ENCODE data around the gene FOXN3. TPM values are rescaled to one million over a fixed set of nuclear protein-coding genes. Genes with fewer than 3 reads are reported as not detected.

The FOXN3 gene
- total RNA-seq, 4 donors from 2014 or later = 129 to 213 (median 163) TPM

DNA sequence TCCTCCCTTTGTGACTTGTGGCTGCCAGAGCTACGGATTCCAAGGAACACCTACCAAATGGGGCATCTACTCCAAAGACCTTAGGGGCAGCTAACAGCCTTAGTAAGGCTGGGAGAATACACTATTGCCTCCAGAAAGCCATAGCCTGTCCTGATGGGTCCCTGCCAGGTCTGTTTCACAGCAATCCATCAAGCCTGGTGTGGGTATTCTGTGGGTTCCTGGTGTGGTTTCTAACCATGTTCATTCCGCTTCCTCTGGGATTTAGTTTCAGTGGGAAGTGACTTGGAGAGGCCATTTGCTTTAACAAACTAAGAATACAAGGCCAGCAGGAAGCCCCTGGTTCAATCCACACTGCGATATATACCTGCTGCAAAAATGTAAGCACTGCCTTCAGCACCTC lies 220.5 kb downstream of the FOXN3 start:
- Histone ChIP-seq H3K9me3 (no peaks in the 10 kb centered on the region), H3K4me1 (no peaks in the 10 kb centered on the region), H3K4me3 (no peak overlapping the region), H3K27ac (no peak overlapping the region), H3K27me3 (no peaks in the 10 kb centered on the region), H3K36me3 (no peaks in the 10 kb centered on the region)
- no peak for DNase-seq
- TF ChIP-seq POLR2A (IDR thresholded peaks at IDR 0.05) = no peak
- TF ChIP-seq, protein P1, sequence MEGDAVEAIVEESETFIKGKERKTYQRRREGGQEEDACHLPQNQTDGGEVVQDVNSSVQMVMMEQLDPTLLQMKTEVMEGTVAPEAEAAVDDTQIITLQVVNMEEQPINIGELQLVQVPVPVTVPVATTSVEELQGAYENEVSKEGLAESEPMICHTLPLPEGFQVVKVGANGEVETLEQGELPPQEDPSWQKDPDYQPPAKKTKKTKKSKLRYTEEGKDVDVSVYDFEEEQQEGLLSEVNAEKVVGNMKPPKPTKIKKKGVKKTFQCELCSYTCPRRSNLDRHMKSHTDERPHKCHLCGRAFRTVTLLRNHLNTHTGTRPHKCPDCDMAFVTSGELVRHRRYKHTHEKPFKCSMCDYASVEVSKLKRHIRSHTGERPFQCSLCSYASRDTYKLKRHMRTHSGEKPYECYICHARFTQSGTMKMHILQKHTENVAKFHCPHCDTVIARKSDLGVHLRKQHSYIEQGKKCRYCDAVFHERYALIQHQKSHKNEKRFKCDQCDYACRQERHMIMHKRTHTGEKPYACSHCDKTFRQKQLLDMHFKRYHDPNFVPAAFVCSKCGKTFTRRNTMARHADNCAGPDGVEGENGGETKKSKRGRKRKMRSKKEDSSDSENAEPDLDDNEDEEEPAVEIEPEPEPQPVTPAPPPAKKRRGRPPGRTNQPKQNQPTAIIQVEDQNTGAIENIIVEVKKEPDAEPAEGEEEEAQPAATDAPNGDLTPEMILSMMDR (IDR thresholded peaks at IDR 0.05) = no peak

DNA sequence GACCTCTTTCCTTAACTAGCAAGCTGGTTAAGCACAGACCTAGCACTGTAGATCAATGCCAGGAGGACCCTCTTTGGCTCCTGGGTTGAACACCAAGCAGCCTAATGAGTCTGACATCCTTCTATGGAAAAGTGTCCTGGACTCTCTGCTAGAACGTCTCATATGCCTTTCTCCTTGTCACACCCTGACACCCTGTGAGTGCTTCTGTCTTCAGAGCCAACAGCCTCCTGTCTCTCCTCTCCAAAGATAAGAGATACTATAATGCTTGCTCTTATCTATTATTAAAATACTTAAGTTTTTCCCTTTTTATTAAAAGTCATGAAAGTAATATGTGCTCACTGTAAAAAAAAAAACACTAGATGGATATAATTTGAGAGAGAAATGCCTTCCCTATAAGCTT lies 222.7 kb downstream of the FOXN3 start:
- DNase-seq = no peak

GRCh38 chr14:89190765-89191513 lies 226.1 kb downstream of the FOXN3 start:
- peaks cover 0 to 14% (median 0%) of the 10 kb centered on the region in 3 donors for H3K36me3 ChIP-seq
- no peak overlapping the region for H3K4me3 ChIP-seq
- TF ChIP-seq, protein P1 (IDR thresholded peaks at IDR 0.05) = no peak
- TF ChIP-seq POLR2A (IDR thresholded peaks at IDR 0.05) = no peak
- peaks cover 0 to 20% (median 2%) of the 10 kb centered on the region in 4 donors for H3K4me1 ChIP-seq
- no peak overlapping the region for H3K27ac ChIP-seq
- H3K27me3 ChIP-seq = no peaks in the 10 kb centered on the region
- DNase-seq = no peak
- no peaks in the 10 kb centered on the region for H3K9me3 ChIP-seq

More for the DNA sequence above, 222.7 kb downstream of the FOXN3 start:
- H3K36me3 ChIP-seq = peaks cover 0 to 6% (median 0%) of the 10 kb centered on the region in 3 donors
- H3K27me3 ChIP-seq = no peaks in the 10 kb centered on the region
- H3K4me3 ChIP-seq = no peak overlapping the region
- no peaks in the 10 kb centered on the region for H3K9me3 ChIP-seq
- H3K27ac ChIP-seq = no peak overlapping the region
- no peaks in the 10 kb centered on the region for H3K4me1 ChIP-seq
- TF ChIP-seq POLR2A (IDR thresholded peaks at IDR 0.05) = no peak
- TF ChIP-seq, protein P1 (IDR thresholded peaks at IDR 0.05) = no peak

GRCh38 chr14:89188492-89188891 lies 228.5 kb downstream of the FOXN3 start:
- H3K4me3 ChIP-seq = no peak overlapping the region
- H3K36me3 ChIP-seq = peaks cover 0 to 21% (median 0%) of the 10 kb centered on the region in 3 donors
- H3K27me3 ChIP-seq = no peaks in the 10 kb centered on the region
- no peak for TF ChIP-seq POLR2A (IDR thresholded peaks at IDR 0.05)
- TF ChIP-seq, protein P1 (IDR thresholded peaks at IDR 0.05) = no peak
- H3K4me1 ChIP-seq = peaks cover 0 to 23% (median 3%) of the 10 kb centered on the region in 4 donors
- peak overlapping the region in 1 of 4 donors; percentile 92 for H3K27ac ChIP-seq
- no peak for DNase-seq
- H3K9me3 ChIP-seq = no peaks in the 10 kb centered on the region

GRCh38 chr14:89187501-89187900 lies 229.5 kb downstream of the FOXN3 start:
- peak overlapping the region; percentile 8 to 92 (median 66) for H3K27ac ChIP-seq
- DNase-seq = no peak
- H3K9me3 ChIP-seq = no peaks in the 10 kb centered on the region
- H3K4me1 ChIP-seq = peaks cover 0 to 23% (median 3%) of the 10 kb centered on the region in 4 donors
- no peak for TF ChIP-seq POLR2A (IDR thresholded peaks at IDR 0.05)
- TF ChIP-seq, protein P1 (IDR thresholded peaks at IDR 0.05) = no peak
- no peaks in the 10 kb centered on the region for H3K27me3 ChIP-seq
- no peak overlapping the region for H3K4me3 ChIP-seq
- peaks cover 0 to 21% (median 0%) of the 10 kb centered on the region in 3 donors for H3K36me3 ChIP-seq
